Measurements from ENCODE around the gene CPEB3.
"Not testable (repeated sequence)": the region's sequence is repeated elsewhere in the genome, so short reads cannot be mapped to it uniquely, and the experiment has no call there.

Gene CPEB3

GRCh38 chr10:92267343-92267742 lies 23.5 kb downstream of the CPEB3 start:
- no peak for DNase-seq (ENCODE audit: low spot score)

DNA sequence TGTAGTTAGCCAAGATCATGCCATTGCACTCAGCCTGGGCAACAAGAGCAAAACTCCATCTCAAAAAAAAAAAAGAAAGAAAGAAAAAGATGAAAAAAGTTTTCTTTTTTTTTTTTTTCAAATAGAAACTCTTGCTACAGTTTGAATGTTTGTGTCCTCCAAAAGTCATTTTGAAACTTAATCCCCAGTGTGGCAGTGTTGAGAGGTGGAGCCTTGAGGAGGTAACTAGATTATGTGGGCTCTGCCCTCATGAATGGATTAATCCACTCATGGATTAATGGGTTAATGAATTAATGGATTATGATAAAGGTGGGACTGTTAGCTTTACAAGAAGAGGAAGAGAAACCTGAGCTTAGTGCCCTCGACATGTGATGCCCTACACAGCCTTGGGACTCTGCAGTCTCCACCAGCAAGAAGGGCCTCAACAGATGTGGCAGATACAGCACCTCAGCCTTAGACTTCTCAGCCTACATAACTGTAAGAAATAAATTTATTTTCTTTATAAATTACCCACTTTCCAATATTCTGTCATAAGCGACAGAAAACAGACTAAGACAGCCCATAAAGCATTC lies 25.1 kb downstream of the CPEB3 start:
- no peak for DNase-seq (ENCODE audit: low spot score)

GRCh38 chr10:92264249-92264648 lies 26.6 kb downstream of the CPEB3 start:
- DNase-seq (ENCODE audit: low spot score) = no peak

- DNase-seq (ENCODE audit: low spot score) = no peak
These were observed 27.5 kb downstream of the CPEB3 start for GRCh38 chr10:92263396-92263795.

- no peak for DNase-seq (ENCODE audit: low spot score)
These were observed 42.3 kb downstream of the CPEB3 start for GRCh38 chr10:92248566-92248965.

- DNase-seq (ENCODE audit: low spot score) = no peak
These were observed 46.1 kb downstream of the CPEB3 start for GRCh38 chr10:92244796-92245195.

DNA sequence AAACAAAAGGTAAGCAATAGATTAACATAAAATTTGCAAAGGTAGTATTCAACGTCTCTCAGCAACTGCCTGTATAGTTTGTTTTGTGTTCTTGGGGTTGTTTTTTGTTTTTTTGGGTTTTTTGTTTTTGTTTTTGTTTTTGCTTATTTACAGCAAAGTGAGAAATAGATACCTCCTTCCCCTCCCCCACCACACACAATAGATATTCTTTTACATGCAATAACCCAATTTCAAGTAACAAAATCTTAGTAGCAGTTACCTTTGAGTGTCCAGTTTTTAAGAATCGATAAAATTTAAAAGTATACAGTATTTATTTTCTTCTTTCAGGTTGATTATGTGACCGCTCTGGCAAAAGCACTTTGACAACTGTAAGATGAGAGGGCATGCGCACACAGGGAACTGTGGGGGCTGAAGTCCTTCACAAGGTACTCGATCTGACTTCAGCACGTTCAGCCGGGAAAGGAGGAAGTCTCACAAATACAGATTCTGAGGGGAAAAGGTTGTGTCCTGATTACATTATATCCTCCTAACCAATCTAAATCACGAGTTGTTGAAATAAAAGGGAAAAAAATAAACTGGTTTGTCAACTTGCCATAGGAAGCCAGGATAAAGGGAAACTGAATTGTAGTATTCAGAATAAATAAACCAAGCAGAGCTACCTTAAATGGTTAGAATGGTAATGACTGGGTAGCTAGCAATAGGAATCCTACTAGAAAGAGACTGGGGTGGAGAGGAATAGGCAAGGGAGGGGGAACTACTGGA lies 47.8 kb downstream of the CPEB3 start:
- DNase-seq (ENCODE audit: low spot score) = peak; percentile 94

DNA sequence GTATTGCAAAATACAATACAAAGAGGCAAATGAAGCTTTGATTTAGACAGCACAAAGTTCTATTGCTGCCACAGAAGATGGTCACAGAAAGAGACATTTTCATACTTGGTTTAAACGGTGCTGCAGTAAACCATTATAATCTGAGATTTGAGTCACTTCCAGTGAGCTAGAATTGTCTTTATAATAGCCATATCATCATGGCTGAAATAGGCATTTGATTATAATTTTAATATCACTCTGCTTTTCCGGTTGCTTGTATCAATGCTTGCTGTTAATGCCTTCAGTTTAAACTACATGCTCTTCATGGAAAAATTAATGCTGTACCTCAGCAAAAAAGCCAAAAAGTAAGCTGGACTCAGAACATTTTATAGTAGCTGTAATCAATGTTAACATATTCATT lies 48.5 kb downstream of the CPEB3 start:
- no peak for DNase-seq (ENCODE audit: low spot score)

DNA sequence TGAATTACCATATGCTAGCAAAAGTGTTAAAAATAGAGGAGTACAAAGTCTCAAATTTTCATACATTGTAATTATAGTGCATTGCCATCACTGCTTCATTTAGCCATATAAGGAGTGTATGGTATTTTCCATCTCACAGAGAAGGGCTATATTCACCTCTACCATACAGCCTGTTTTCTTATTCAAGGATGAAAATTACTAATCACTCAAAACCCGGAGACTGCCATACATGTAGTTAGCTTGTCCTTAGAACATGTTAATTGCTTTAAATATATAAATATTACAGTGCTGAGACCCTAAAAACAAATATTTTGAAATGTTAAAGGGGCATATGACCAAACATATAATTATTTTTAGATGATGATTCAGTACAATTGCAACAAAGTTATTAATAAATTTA lies 49.4 kb downstream of the CPEB3 start:
- no peak for DNase-seq (ENCODE audit: low spot score)

DNA sequence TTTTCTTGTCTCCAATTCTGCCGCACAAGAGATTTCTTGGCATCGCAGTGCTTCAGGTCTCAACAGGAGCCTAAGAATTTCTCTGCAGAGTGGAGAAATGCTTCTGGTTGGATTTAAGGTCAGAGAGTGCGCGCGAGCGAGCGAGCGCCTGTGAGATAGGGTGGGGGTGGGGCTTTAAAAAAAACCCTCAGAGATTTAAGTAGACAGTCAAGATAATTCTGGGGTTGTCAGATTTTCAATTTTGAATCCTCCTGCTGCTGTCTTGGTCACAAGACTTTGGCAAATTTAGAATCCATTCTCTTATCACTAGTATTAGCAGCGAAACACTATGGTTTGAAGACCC lies 49.7 kb downstream of the CPEB3 start:
- peak; percentile 80 for DNase-seq (ENCODE audit: low spot score)

DNA sequence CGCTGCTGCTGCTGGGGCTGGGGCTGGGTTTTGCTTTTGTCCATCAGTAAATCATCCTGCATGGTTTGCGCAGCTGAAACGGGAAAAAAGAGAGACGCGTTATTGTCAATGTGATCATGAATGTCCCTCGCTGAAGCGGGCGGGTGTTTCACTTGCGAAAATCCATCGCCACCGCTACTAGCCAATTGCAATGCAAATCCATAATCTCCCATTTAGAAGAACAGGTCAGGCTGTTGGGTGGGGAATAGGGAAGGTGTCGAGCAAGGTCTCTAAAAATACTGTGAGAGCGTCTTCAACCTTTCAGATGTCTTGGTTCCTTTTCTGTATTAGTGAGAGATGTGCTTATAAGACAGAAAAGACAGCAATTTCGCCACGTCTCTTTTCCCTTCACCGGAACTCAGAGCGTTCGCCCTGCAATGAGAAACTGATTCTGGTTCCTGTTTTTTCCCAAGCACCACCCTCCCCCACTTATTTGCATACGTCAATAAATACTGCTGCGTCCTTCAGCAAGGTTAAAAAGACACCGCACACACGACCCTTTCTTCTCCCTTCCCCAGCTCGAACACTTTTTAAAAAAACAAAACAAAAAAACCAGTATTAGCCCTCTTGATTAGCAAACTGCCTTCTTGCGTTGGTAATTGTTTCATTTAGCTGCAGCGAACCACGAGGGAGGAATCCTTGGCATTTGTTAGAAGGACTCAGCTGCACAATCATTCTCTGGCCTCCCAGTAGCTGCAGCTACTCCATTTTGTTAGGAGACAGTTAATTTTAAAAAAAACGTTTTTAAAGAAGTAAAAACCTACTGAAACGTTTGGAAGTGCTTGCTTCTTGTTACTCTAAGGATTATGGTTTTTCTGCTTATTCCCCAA lies 50.4 kb downstream of the CPEB3 start:
- peak; percentile 96 for DNase-seq (ENCODE audit: low spot score)

- DNase-seq (ENCODE audit: low spot score) = peak; percentile 21
These were observed 51.1 kb downstream of the CPEB3 start for GRCh38 chr10:92239600-92240288.

DNA sequence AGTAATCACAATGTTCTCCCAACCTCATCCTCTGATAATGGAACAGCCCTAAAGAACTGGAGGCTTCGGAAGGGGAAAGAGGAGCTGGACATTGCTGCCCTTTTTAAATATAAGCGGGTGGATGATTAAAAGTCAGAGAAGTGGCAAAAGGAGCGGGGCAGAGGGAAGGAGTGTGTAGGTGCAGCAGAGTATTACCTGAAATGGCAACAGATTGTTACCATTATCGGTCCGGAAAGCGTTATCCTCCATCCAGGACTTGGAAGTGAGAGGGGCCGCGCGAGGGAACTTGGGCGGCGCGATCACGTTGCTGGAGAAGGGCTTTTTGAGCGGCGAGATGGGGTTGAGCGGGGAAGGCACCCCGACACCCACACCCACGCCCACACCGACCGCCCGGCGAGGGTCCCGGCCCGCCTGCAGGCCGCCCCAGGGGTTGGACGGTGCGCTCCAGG lies 51.7 kb downstream of the CPEB3 start:
- DNase-seq (ENCODE audit: low spot score) = peak; percentile 29

DNA sequence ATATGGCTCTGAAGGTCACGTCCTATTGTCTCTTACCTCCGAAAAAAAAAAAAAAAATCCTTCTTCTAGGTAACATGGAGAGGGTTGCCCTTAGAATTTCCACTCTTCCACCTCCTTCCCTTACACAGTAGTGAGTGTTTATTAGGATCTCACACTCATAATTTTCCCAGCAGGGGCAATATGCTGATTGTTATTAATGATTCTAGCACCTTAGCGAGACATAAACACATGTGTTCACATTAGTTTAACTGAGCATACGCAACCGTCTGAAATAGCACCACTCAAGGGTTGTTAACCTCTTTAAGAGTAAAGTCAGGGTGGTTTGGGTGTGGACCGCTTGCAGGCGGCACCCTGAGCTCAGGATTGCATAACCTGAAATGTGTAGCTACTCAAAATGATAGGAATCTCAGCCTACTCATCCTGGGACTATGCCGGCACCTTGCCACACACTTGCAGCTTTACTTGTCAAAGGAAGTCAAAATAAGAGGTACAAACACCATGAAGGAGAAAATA lies 52.2 kb downstream of the CPEB3 start:
- DNase-seq (ENCODE audit: low spot score) = peak; percentile 32

DNA sequence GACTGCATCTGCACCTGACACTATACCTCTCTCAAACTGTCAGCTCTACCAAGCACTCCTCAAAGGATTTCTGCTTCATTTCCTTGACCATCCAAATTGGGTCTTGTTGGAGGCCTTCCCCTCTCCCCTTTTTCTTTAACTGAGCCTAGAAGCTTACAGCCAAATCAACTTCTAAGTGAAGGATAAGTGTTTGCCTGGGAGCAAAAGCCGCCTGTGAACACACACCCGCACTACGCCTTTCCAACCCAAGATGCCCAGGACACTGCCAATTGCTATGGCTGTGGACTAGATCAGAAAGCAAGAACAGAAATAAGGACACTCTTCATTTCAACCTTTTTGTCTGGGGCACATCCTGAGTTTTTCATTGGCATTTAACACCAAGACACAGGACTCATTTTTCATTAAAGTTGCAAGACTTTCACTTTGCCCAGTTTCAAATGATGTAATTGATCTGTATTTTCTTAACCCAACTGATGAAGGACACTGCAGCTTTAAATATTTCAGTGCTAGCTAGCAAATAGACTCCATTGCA lies 52.8 kb downstream of the CPEB3 start:
- DNase-seq (ENCODE audit: low spot score) = peak; percentile 37

DNA sequence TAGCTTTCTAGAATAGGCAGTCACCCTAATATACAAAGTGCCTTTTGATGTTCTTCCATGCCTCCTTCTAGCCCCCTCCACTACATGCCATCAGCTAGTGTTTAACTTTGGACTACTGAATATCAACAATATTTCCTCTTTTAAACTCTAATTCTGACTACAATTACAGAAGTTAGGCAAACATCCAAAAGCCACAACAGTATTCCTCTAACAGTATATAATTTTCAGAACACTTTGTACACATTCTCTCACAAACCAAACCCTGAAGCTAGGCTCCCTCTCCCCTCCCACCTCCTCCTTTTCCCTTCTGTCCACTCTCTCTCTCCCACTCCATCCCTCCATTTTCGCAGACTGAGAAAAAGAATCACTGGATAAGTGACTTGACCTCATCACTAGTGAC lies 59.7 kb downstream of the CPEB3 start:
- no peak for DNase-seq (ENCODE audit: low spot score)

- DNase-seq (ENCODE audit: low spot score) = no peak
These were observed 68.1 kb downstream of the CPEB3 start for GRCh38 chr10:92222603-92223262.

- no peak for DNase-seq (ENCODE audit: low spot score)
These were observed 71.3 kb downstream of the CPEB3 start for GRCh38 chr10:92219559-92219958.

GRCh38 chr10:92218569-92218968 lies 72.3 kb downstream of the CPEB3 start:
- DNase-seq (ENCODE audit: low spot score) = no peak

- not testable (repeated sequence) for DNase-seq (ENCODE audit: low spot score)
These were observed 74.3 kb downstream of the CPEB3 start for GRCh38 chr10:92216608-92217007.

GRCh38 chr10:92215222-92215621 lies 75.7 kb downstream of the CPEB3 start:
- DNase-seq (ENCODE audit: low spot score) = not testable (repeated sequence)

All from pons (tissue), 1 donor.